IMR-90 (cell line): ENCODE data around the gene PREB. TPM values are rescaled to one million over a fixed set of nuclear protein-coding genes. Genes with fewer than 3 reads are reported as not detected.
A peak's percentile ranks its signal among the peaks of the same experiment; 100 is the strongest.

ENCODE experiments used
- ATAC-seq: fragments of 200-7000 bp; cut with Tn5 transposase; 2 replicates; pipeline ENCODE4 v1.9.1; 2020; ENCODE audit warnings: low read depth, mild to moderate bottlenecking, moderate library complexity
- BruUV-seq: library from RNA; stranded (reverse); fragments of 400-500 nt; replicated peaks from 2 replicates; lab custom pipeline; 2021; lab: Mats Ljungman, UMichigan
- CTCF ChIA-PET: fragments of 300-600 bp; formaldehyde crosslinking; extraction: SDS; loops from one replicate; lab custom pipeline; 2021; ENCODE audit warnings: antibody characterized with exemption; lab: Yijun Ruan, JAX
- POLR2A ChIA-PET: fragments of 300-600 bp; sonication (Branson Sonifier 250); formaldehyde crosslinking; loops from one replicate; lab custom pipeline; 2022; ENCODE audit warnings: antibody characterized with exemption; ENCODE audit not compliant: unreplicated experiment; lab: Charles Lee
- DNase-seq: peaks from one replicate; pipeline ENCODE4 v3.0.0; 2013
- H2AFZ ChIP-seq: replicated peaks from 2 replicates; pipeline ENCODE3; 2013; ENCODE audit warnings: low read length, mild to moderate bottlenecking; ENCODE audit not compliant: poor library complexity
- H2AK5ac ChIP-seq: 2 replicates; pipeline ENCODE4 v1.6.1; 2013; ENCODE audit warnings: low read depth, low read length, inconsistent platforms
- H2AK9ac ChIP-seq: replicated peaks from 2 replicates; pipeline ENCODE3; 2013; ENCODE audit warnings: mild to moderate bottlenecking, low read depth, low read length, moderate library complexity; ENCODE audit not compliant: poor library complexity
- H2BK120ac ChIP-seq: 2 replicates; pipeline ENCODE4 v1.6.1; 2013; ENCODE audit warnings: low read depth, low read length, inconsistent platforms
- H2BK15ac ChIP-seq: 3 replicates; pipeline ENCODE4 v1.6.1; 2013; ENCODE audit warnings: low read depth, low read length, inconsistent platforms
- H2BK20ac ChIP-seq: 2 replicates; pipeline ENCODE4 v1.6.1; 2013; ENCODE audit warnings: low read depth, mild to moderate bottlenecking, inconsistent platforms, low read length, moderate library complexity
- H2BK5ac ChIP-seq: 2 replicates; pipeline ENCODE4 v1.6.1; 2013; ENCODE audit warnings: mild to moderate bottlenecking, low read depth, low read length, inconsistent platforms; ENCODE audit not compliant: poor library complexity, severe bottlenecking
- H3K14ac ChIP-seq: replicated peaks from 2 replicates; pipeline ENCODE4 v1.6.1; 2013; ENCODE audit warnings: low read depth, low read length, inconsistent platforms
- H3K18ac ChIP-seq: 2 replicates; pipeline ENCODE4 v1.6.1; 2013; ENCODE audit warnings: low read depth, low read length, control low read depth
- H3K23ac ChIP-seq: 2 replicates; pipeline ENCODE4 v1.6.1; 2013; ENCODE audit warnings: low read depth, low read length, inconsistent platforms
- H3K27ac ChIP-seq: 2 replicates; pipeline ENCODE4 v1.5.1; 2013; ENCODE audit warnings: mild to moderate bottlenecking, control low read depth, low read length; ENCODE audit not compliant: insufficient read depth
- H3K27me3 ChIP-seq: 2 replicates; pipeline ENCODE4 v1.6.1; 2013; ENCODE audit warnings: low read length; ENCODE audit not compliant: control insufficient read depth, insufficient read depth
- H3K36me3 ChIP-seq: 2 replicates; pipeline ENCODE4 v1.6.1; 2013; ENCODE audit warnings: low read length, mixed read lengths; ENCODE audit not compliant: control insufficient read depth, insufficient read depth
- H3K4ac ChIP-seq: 2 replicates; pipeline ENCODE4 v1.6.1; 2013; ENCODE audit warnings: low read depth, low read length, inconsistent platforms
- H3K4me1 ChIP-seq: 2 replicates; pipeline ENCODE4 v1.6.1; 2013; ENCODE audit warnings: low read length, mixed read lengths; ENCODE audit not compliant: control insufficient read depth, insufficient read depth
- H3K4me2 ChIP-seq: 2 replicates; pipeline ENCODE4 v1.6.1; 2013; ENCODE audit warnings: low read depth, mild to moderate bottlenecking, control low read depth, low read length, moderate library complexity
- H3K4me3 ChIP-seq: 2 replicates; pipeline ENCODE4 v1.5.1; 2013; ENCODE audit warnings: low read depth, mild to moderate bottlenecking, control low read depth, low read length, moderate library complexity; ENCODE audit not compliant: insufficient read depth
- H3K56ac ChIP-seq: 2 replicates; pipeline ENCODE4 v1.6.1; 2013; ENCODE audit warnings: low read length, inconsistent platforms; ENCODE audit not compliant: insufficient read depth; ENCODE audit errors: extremely low read depth
- H3K79me1 ChIP-seq, 2 experiments: 2 replicates each; pipeline ENCODE4 v1.6.1; 2013; ENCODE audit warnings: low read length in 2 of 2, inconsistent platforms in 1 of 2, low read depth in 1 of 2
- H3K9ac ChIP-seq: 2 replicates; pipeline ENCODE4 v1.6.1; 2013; ENCODE audit warnings: low read depth, low read length, control low read depth
- H3K9me1 ChIP-seq: 2 replicates; pipeline ENCODE4 v1.6.1; 2013; ENCODE audit warnings: low read length, inconsistent platforms; ENCODE audit not compliant: insufficient read depth
- H3K9me3 ChIP-seq: 2 replicates; pipeline ENCODE4 v1.6.1; 2013; ENCODE audit warnings: low read length; ENCODE audit not compliant: control insufficient read depth, insufficient read depth
- H4K20me1 ChIP-seq: 2 replicates; pipeline ENCODE4 v1.6.1; 2013; ENCODE audit warnings: low read length, inconsistent platforms; ENCODE audit not compliant: insufficient read depth
- H4K5ac ChIP-seq: 2 replicates; pipeline ENCODE4 v1.6.1; 2013; ENCODE audit warnings: mild to moderate bottlenecking, low read depth, low read length, control low read depth
- H4K8ac ChIP-seq, 2 experiments: 2 replicates each; pipeline ENCODE4 v1.6.1; 2013; ENCODE audit warnings: low read depth in 2 of 2, low read length in 2 of 2, control low read depth in 1 of 2, inconsistent platforms in 1 of 2
- H4K91ac ChIP-seq: 2 replicates; pipeline ENCODE4 v1.6.1; 2013; ENCODE audit warnings: low read depth, low read length, inconsistent platforms; ENCODE audit not compliant: insufficient read depth
- BHLHE40 ChIP-seq: fragments of 150-350 bp; IDR thresholded peaks from 2 replicates; pipeline ENCODE4 v1.6.1; 2016; ENCODE audit warnings: mild to moderate bottlenecking, low read depth, low read length
- MAFK ChIP-seq: IDR thresholded peaks from 2 replicates; pipeline ENCODE4 v1.6.1; 2012; ENCODE audit warnings: low read depth, low read length, improper control_type of control experiment
- RAD21 ChIP-seq: IDR thresholded peaks from 2 replicates; pipeline ENCODE4 v1.6.1; 2012; ENCODE audit warnings: low read length, improper control_type of control experiment
- RFX5 ChIP-seq: IDR thresholded peaks from 2 replicates; pipeline ENCODE4 v1.8.0; 2012; ENCODE audit warnings: low read depth, mild to moderate bottlenecking, low read length, moderate library complexity
- WGBS, 2 experiments: methylation state at CpG; one replicate each; pipeline versions ENCODE4 v1.1.5 to v1.1.7; 2013; ENCODE audit warnings: missing lambda C conversion rate in 2 of 2; ENCODE audit not compliant: insufficient read length in 1 of 2; ENCODE audit errors: extremely low coverage in 2 of 2; 5-methylcytosine and 5-hydroxymethylcytosine counted together
- dilution Hi-C: fragments of 300-500 bp; cut with HindIII; formaldehyde crosslinking; loops from one replicate; pipeline ENCODE4 v1.14.3; 2018; ENCODE audit warnings: low sequenced_read_pairs; ENCODE audit not compliant: unreplicated experiment
- in situ Hi-C: fragments of 300-500 bp; cut with MboI; formaldehyde crosslinking; loops from 3 replicates; pipeline ENCODE4 v1.14.3; 2019; ENCODE audit warnings: low sequenced_read_pairs, inconsistent platforms, mixed read lengths
- intact Hi-C: fragments of 100-400 bp; cut with micrococcal nuclease; formaldehyde crosslinking; loops from 2 replicates; pipeline ENCODE4 v1.10.0; 2022
- polyA plus RNA-seq, 3 experiments: library from polyadenylated mRNA; depleted of rRNA; stranded (reverse); fragments of >200 nt; gene quantifications; 2 replicates each; pipeline ENCODE4 v1.2.3, GENCODE V29; 2012; ENCODE audit warnings: low replicate concordance in 1 of 3
- total RNA-seq: library from RNA; depleted of rRNA; stranded (reverse); fragments of >200 nt; gene quantifications from 2 replicates; pipeline ENCODE4 v1.2.3, GENCODE V29; 2012

The PREB gene
- total and polyA plus RNA-seq, 2 of the 4 experiments (the other 2 are of a cell fraction), result 38.9 to 52.2 TPM

DNA sequence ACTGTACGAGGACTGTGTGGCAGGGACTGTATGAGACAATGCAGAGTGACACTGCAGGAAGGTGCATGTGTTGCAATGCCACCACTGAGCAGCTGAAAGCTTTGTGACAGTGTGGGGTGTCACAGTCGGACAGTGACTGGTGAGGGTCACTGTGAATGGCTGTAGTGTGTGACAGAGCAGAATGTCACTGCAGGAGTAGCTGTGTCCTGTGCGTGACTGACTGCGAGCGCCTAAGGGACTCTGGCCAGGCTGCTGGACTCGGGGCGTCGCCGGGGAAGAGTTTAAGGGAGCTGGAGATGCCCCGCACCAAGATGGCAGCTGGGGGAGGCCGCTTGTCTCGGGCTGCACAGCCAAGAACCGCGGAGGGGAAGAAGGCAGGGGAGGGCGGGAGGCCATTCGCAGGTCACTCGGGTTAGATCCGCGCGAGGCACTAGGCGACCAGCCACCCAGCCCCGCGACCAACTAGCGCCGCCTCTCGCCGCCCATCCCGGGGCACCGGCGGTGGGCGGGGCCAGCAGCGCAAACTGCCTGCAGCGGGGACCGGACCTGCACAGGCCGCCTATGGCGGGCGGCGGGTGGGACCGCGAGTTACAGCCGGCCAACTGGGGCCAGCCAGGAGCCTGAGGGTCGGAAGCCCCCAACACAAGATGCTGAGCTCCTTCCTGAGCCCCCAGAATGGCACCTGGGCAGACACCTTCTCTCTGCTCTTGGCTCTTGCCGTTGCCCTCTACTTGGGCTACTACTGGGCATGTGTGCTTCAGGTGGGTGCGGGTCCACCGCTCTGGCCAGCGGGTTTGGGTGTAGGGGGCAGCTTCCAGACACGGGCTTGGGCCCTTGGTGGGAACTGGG lies 10.9 kb downstream of the PREB start, which contains the start of gene ABHD1:
ABHD1 (plus strand) TSS at position 514 of the 849 bp plus-strand sequence; CDS start at position 648, 134 bp downstream.
- Histone ChIP-seq H3K36me3 (no peaks in the 10 kb centered on the region), H2BK20ac (no peak within 1 kb of the TSS), H3K4me1 (peaks cover 4% of the 10 kb centered on the region), H3K9me1 (peaks cover 4% of the 10 kb centered on the region; the same call in 1 of the 2 replicates), H2BK5ac (no peak within 1 kb of the TSS), H3K14ac (no peak within 1 kb of the TSS; the same call in 1 of the 2 replicates), H2BK15ac (no peak within 1 kb of the TSS; the same call in 2 of the 3 replicates), H3K27me3 (peaks cover 46% of the 10 kb centered on the region), H3K4me2 (peak within 1 kb of the TSS; percentile 81), H4K5ac (peak within 1 kb of the TSS; percentile 88; the same call in 1 of the 2 replicates), H3K18ac (no peak within 1 kb of the TSS), H3K9ac (0 out of 2 replicates have a peak within 1 kb of the TSS, but pooled peaks have one; percentile 18), H3K79me1 (no peaks in the 10 kb centered on the region), H2AFZ (peak within 1 kb of the TSS; percentile 93), H3K56ac (no peak within 1 kb of the TSS), H3K27ac (no peak within 1 kb of the TSS), H4K20me1 (no peaks in the 10 kb centered on the region), H2AK5ac (no peak within 1 kb of the TSS; the same call in 1 of the 2 replicates), H4K8ac (peak within 1 kb of the TSS in 1 of 2 experiments; percentile 79; a peak in 3 of 4 replicates), H4K91ac (peak within 1 kb of the TSS; percentile 37; the same call in 1 of the 2 replicates), H3K4ac (no peak within 1 kb of the TSS), H2AK9ac (peak within 1 kb of the TSS; percentile 68), H3K9me3 (peaks cover 6% of the 10 kb centered on the region; the same call in 1 of the 2 replicates), H2BK120ac (no peak within 1 kb of the TSS), H3K23ac (peak within 1 kb of the TSS; percentile 2; the same call in 1 of the 2 replicates), H3K4me3 (peak within 1 kb of the TSS; percentile 57)
- no TSS peak for BruUV-seq
- in situ Hi-C loops, result no loop called here
- intact Hi-C loops, result no loop called here
- dilution Hi-C loops, result no loop called here
- ChIA-PET POLR2A (interaction anchor here (0.5 kb wide), 1 partner anchor 42 kb away, joined by 7 read pairs; no protein-coding TSS in a partner anchor), CTCF (interaction anchor here (0.8 kb wide), 1 partner anchor 14 kb away, joined by 3 read pairs; no protein-coding TSS in a partner anchor)
- ATAC-seq (peak; percentile 89), DNase-seq (no peak)
- TF ChIP-seq RAD21, result no peak
- TF ChIP-seq RFX5, result no peak
- TF ChIP-seq BHLHE40, result no peak
- TF ChIP-seq MAFK, result no peak
- 10% methylated on average over 13 of the region's 47 CpGs; no CpG with 5 or more reads in 1 of the 2 experiments for whole genome bisulfite sequencing, 2 experiments
